A673 (cell line): ENCODE data around the gene HPCA. TPM values are rescaled to one million over a fixed set of nuclear protein-coding genes. Genes with fewer than 3 reads are reported as not detected.

Source experiments
- BruUV-seq: library from RNA; stranded (reverse); fragments of 400-500 nt; replicated peaks from 2 replicates; lab custom pipeline; 2021; lab: Mats Ljungman, UMichigan
- CTCF ChIA-PET: fragments of 300-600 bp; sonication (Branson Sonifier 250); formaldehyde crosslinking; loops from one replicate; lab custom pipeline; 2022; ENCODE audit warnings: antibody characterized with exemption; lab: Charles Lee
- POLR2A ChIA-PET: fragments of 300-600 bp; sonication (Branson Sonifier 250); formaldehyde crosslinking; loops from one replicate; lab custom pipeline; 2022; ENCODE audit warnings: antibody characterized with exemption; ENCODE audit not compliant: low non-redundant PET; lab: Charles Lee
- DNase-seq: peaks from one replicate; pipeline ENCODE4 v3.0.0-alpha.2; 2015; ENCODE audit warnings: low spot score
- H3K27ac ChIP-seq: fragments of 200-600 bp; sonication (generic); 2 replicates; pipeline ENCODE4 v1.5.1; 2016; ENCODE audit warnings: mixed run types, low read depth, mild to moderate bottlenecking, mixed read lengths, antibody characterized with exemption, low read length; ENCODE audit not compliant: poor library complexity, severe bottlenecking
- H3K27me3 ChIP-seq: fragments of 200-600 bp; sonication (generic); replicated peaks from 2 replicates; pipeline ENCODE4 v1.6.1; 2017; ENCODE audit warnings: mixed run types, low read depth, mild to moderate bottlenecking, mixed read lengths, antibody characterized with exemption, low read length; ENCODE audit not compliant: insufficient read depth, poor library complexity
- H3K36me3 ChIP-seq: fragments of 200-600 bp; sonication (generic); 2 replicates; pipeline ENCODE4 v1.6.1; 2016; ENCODE audit warnings: mixed run types, mild to moderate bottlenecking, mixed read lengths, antibody characterized with exemption, low read length; ENCODE audit not compliant: insufficient read depth, poor library complexity, severe bottlenecking
- H3K4me1 ChIP-seq: fragments of 200-600 bp; sonication (generic); 2 replicates; pipeline ENCODE4 v1.6.1; 2017; ENCODE audit warnings: mixed run types, mild to moderate bottlenecking, mixed read lengths, antibody characterized with exemption, low read length; ENCODE audit not compliant: insufficient read depth, poor library complexity, severe bottlenecking
- H3K4me3 ChIP-seq: fragments of 200-600 bp; sonication (generic); 2 replicates; pipeline ENCODE4 v1.5.1; 2016; ENCODE audit warnings: low read depth, mixed run types, mild to moderate bottlenecking, mixed read lengths, low read length; ENCODE audit not compliant: poor library complexity, severe bottlenecking
- H3K9me3 ChIP-seq: fragments of 200-600 bp; sonication (generic); 2 replicates; pipeline ENCODE4 v1.6.1; 2016; ENCODE audit warnings: mixed run types, low read depth, mild to moderate bottlenecking, mixed read lengths, antibody characterized with exemption, low read length; ENCODE audit not compliant: poor library complexity, severe bottlenecking
- EZH2 ChIP-seq: fragments of 200-600 bp; sonication (generic); IDR thresholded peaks from 2 replicates; pipeline ENCODE4 v1.6.1; 2017; ENCODE audit warnings: borderline replicate concordance, low read depth, mild to moderate bottlenecking, mixed read lengths, antibody characterized with exemption, low read length; ENCODE audit not compliant: poor library complexity, severe bottlenecking
- intact Hi-C: fragments of 100-400 bp; cut with micrococcal nuclease; formaldehyde crosslinking; loops from one replicate; pipeline ENCODE4 v1.10.0; 2022; ENCODE audit not compliant: unreplicated experiment
- total RNA-seq: library from RNA; stranded (reverse); gene quantifications from 2 replicates; pipeline ENCODE4 v1.2.3, GENCODE V29; 2021
- TF ChIP-seq, protein P1 (sequence below): fragments of 300-800, 200-600 bp; sonication (generic); conservative IDR thresholded peaks from 2 replicates; pipeline ENCODE4 v1.5.1; 2017; ENCODE audit warnings: low read depth, mild to moderate bottlenecking, antibody characterized with exemption, low read length, moderate library complexity, mixed read lengths

HPCA gene
- total RNA-seq, 1 experiment from 2014 or later: 0.69 TPM

DNA sequence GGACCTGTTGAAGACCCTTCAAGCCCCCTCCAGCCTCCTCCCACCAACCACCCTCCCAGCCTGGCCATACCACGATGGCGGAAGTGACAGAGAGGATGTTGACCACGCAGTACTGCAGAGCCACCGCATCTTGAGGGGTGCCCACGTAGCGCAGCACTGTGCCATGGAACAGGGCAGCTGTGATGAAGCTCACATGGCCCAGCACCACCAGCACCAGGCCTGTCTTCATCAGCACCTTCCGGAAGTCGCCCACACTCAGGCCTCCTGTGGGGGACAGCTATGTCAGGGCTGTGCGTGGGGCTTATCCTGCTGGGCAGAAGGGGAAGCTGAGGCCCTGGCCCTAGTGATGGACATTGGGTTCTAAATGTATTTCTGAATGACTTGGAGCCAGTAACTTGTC lies 11.8 kb downstream of the HPCA start:
- H3K4me3 ChIP-seq: no peak overlapping the region
- H3K9me3 ChIP-seq: no peaks in the 10 kb centered on the region
- no peak for TF ChIP-seq EZH2
- TF ChIP-seq, protein P1, sequence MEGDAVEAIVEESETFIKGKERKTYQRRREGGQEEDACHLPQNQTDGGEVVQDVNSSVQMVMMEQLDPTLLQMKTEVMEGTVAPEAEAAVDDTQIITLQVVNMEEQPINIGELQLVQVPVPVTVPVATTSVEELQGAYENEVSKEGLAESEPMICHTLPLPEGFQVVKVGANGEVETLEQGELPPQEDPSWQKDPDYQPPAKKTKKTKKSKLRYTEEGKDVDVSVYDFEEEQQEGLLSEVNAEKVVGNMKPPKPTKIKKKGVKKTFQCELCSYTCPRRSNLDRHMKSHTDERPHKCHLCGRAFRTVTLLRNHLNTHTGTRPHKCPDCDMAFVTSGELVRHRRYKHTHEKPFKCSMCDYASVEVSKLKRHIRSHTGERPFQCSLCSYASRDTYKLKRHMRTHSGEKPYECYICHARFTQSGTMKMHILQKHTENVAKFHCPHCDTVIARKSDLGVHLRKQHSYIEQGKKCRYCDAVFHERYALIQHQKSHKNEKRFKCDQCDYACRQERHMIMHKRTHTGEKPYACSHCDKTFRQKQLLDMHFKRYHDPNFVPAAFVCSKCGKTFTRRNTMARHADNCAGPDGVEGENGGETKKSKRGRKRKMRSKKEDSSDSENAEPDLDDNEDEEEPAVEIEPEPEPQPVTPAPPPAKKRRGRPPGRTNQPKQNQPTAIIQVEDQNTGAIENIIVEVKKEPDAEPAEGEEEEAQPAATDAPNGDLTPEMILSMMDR: no peak
- BruUV-seq: no TSS peak
- H3K27ac ChIP-seq: no peak overlapping the region
- peaks cover 5% of the 10 kb centered on the region for H3K27me3 ChIP-seq
- no peak for DNase-seq
- H3K36me3 ChIP-seq: no peaks in the 10 kb centered on the region
- peaks cover 14% of the 10 kb centered on the region for H3K4me1 ChIP-seq
- POLR2A ChIA-PET: no interaction called here
- intact Hi-C loops: no loop called here
- CTCF ChIA-PET: no interaction called here

DNA sequence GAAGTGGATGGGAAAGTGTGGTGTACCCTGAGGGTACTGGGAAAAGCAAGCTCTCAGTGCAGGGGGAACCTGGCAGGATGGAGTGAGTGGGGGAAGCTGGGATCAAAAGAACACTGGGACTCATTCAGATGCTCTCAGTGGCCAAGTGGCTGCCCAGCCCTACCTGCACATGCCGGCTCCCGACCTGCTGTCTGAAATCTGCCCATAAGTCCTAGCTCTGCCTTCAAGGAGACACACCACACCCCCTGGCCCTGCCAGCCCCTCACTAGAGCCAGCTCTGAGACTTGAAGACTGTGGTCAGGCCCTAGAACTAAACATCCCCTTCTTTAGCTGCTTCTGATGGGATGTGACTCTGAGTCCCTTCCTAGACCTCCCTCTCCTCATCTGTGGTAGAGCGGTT lies 12.7 kb downstream of the HPCA start:
- Histone ChIP-seq H3K27me3 (peaks cover 5% of the 10 kb centered on the region), H3K4me1 (peaks cover 7% of the 10 kb centered on the region), H3K9me3 (no peaks in the 10 kb centered on the region), H3K4me3 (no peak overlapping the region), H3K36me3 (no peaks in the 10 kb centered on the region), H3K27ac (no peak overlapping the region)
- no peak for DNase-seq
- intact Hi-C loops: no loop called here
- TF ChIP-seq, protein P1: no peak
- no peak for TF ChIP-seq EZH2
- CTCF ChIA-PET: no interaction called here
- POLR2A ChIA-PET: no interaction called here
- BruUV-seq: no TSS peak

DNA sequence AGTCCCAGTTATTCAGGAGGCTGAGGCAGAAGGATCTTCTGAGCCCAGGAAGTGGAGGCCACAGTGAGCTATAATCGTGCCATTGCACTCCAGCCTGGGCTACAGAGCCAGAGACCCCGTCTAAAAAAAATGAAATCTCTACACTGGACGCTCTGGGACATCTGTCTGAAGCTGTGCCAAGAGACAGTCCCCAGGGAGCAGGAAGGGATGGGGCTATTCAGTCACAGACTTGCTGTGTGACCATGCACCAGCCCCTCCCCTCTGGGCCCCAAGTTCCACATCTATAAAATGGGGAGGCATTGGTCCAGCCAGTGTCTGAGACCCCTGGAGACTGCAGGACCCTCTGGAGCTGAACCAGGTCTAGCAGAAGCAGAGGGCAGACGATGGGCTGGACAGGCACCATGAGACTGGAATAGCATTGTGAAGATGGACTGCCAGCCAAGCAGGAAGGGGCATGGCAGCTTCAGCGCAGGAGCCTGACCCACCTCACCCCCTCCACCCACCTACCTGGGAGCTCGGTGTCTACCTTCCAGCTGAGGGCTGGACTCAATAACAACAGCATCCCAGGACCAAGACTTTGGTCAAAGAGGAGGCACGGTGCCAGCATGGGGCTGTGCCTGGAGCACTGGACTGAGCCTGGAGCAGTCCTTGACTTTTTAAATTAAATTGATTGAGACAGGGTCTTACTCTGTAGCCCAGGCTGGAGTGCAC lies 13.4 kb downstream of the HPCA start:
- H3K9me3 ChIP-seq: no peaks in the 10 kb centered on the region
- intact Hi-C loops: loop anchor here (2.0 kb wide), 1 partner anchor 33 kb away; no protein-coding TSS in a partner anchor
- POLR2A ChIA-PET: no interaction called here
- H3K36me3 ChIP-seq: no peaks in the 10 kb centered on the region
- no peak overlapping the region for H3K4me3 ChIP-seq
- TF ChIP-seq, protein P1: no peak
- CTCF ChIA-PET: no interaction called here
- no peak for DNase-seq
- H3K27me3 ChIP-seq: peaks cover 5% of the 10 kb centered on the region
- H3K27ac ChIP-seq: no peak overlapping the region
- H3K4me1 ChIP-seq: peaks cover 7% of the 10 kb centered on the region
- BruUV-seq: no TSS peak
